Endothelial cell of umbilical vein (primary cell): ENCODE measurements around the gene CLOCK. TPM values are rescaled to one million over a fixed set of nuclear protein-coding genes. Genes with fewer than 3 reads are reported as not detected.

ENCODE experiments used
- BruUV-seq: library from RNA; stranded (reverse); fragments of 400-500 nt; replicated peaks from 2 replicates; lab custom pipeline; 2021; lab: Mats Ljungman, UMichigan
- CTCF ChIA-PET: fragments of 300-600, 350-600 bp; sonication (Branson Sonifier 250); formaldehyde crosslinking; loops from one replicate; lab custom pipeline; 2021; ENCODE audit warnings: antibody characterized with exemption, inconsistent platforms; lab: Charles Lee
- POLR2A ChIA-PET: fragments of 300-600, 350-600 bp; sonication (Branson Sonifier 250); formaldehyde crosslinking; loops from one replicate; lab custom pipeline; 2021; ENCODE audit warnings: antibody characterized with exemption, inconsistent platforms; lab: Charles Lee
- DNase-seq: peaks from one replicate; pipeline ENCODE4 v3.0.0-alpha.2; 2011; ENCODE audit warnings: low read depth, low spot score
- FAIRE-seq: peaks from 2 replicates; lab custom pipeline; 2011; peaks lifted over from hg19 to GRCh38; lab: Jason Lieb, UNC
- H2AFZ ChIP-seq: 2 replicates; pipeline ENCODE4 v1.6.0; 2012; ENCODE audit warnings: low read depth, low read length, control low read depth, inconsistent platforms
- H3K27ac ChIP-seq: 2 replicates; pipeline ENCODE4 v1.5.1; 2011; ENCODE audit warnings: low read depth, mild to moderate bottlenecking, control low read depth, low read length, moderate library complexity; ENCODE audit not compliant: insufficient read depth
- H3K27me3 ChIP-seq, 2 experiments: 2 replicates each; pipeline versions ENCODE4 v1.6.0 to v1.6.1; 2011; ENCODE audit warnings: low read length in 2 of 2, mixed read lengths in 1 of 2; ENCODE audit not compliant: control insufficient read depth in 2 of 2, insufficient read depth in 2 of 2
- H3K36me3 ChIP-seq, 2 experiments: 2 replicates in 1 of 2; 3 replicates in 1 of 2; pipeline ENCODE4 v1.5.1; 2011; ENCODE audit warnings: low read length in 2 of 2, mild to moderate bottlenecking in 1 of 2, moderate library complexity in 1 of 2; ENCODE audit not compliant: control insufficient read depth in 2 of 2, insufficient read depth in 2 of 2; ENCODE audit errors: extremely low read depth in 1 of 2
- H3K4me1 ChIP-seq: 3 replicates; pipeline ENCODE4 v1.5.1; 2011; ENCODE audit warnings: mild to moderate bottlenecking, low read length; ENCODE audit not compliant: control insufficient read depth, insufficient read depth; ENCODE audit errors: extremely low read depth
- H3K4me2 ChIP-seq: 2 replicates; pipeline ENCODE4 v1.6.1; 2011; ENCODE audit warnings: low read length, control low read depth, mixed read lengths; ENCODE audit not compliant: insufficient read depth
- H3K4me3 ChIP-seq, 3 experiments: fragments of 200-600 bp in 1 of 3; sonication (generic), shearing (Covaris generic) in 1 of 3; replicated peaks in 1 of 3; 2 replicates each; pipeline ENCODE4 v1.5.1; 2011 to 2016; ENCODE audit warnings: control low read depth in 3 of 3, low read length in 3 of 3, mild to moderate bottlenecking in 2 of 3, inconsistent platforms in 1 of 3, low read depth in 1 of 3, moderate library complexity in 1 of 3; ENCODE audit not compliant: insufficient read depth in 1 of 3
- H3K79me2 ChIP-seq: 2 replicates; pipeline ENCODE4 v1.6.0; 2012; ENCODE audit warnings: low read length, inconsistent platforms; ENCODE audit not compliant: control insufficient read depth, insufficient read depth
- H3K9ac ChIP-seq: replicated peaks from 2 replicates; pipeline ENCODE3; 2011; ENCODE audit warnings: low read length, control low read depth; ENCODE audit not compliant: insufficient read depth; ENCODE audit errors: extremely low read depth
- H3K9me1 ChIP-seq: replicated peaks from 3 replicates; pipeline ENCODE4 v1.6.0; 2011; ENCODE audit warnings: mild to moderate bottlenecking, low read length; ENCODE audit not compliant: control insufficient read depth, insufficient read depth; ENCODE audit errors: extremely low read depth
- H3K9me3 ChIP-seq: replicated peaks from 2 replicates; pipeline ENCODE4 v1.5.1; 2012; ENCODE audit warnings: low read length, inconsistent platforms; ENCODE audit not compliant: control insufficient read depth, insufficient read depth
- H4K20me1 ChIP-seq: replicated peaks from 2 replicates; pipeline ENCODE3; 2011; ENCODE audit warnings: mild to moderate bottlenecking, low read length; ENCODE audit not compliant: control insufficient read depth, insufficient read depth; ENCODE audit errors: extremely low read depth
- CTCF ChIP-seq, 2 donors: IDR thresholded peaks; 1 replicate in 1 of 2; 2 replicates in 1 of 2; pipeline ENCODE4 v1.5.1; 2011; ENCODE audit warnings: low read length in 2 of 2, mild to moderate bottlenecking in 2 of 2, moderate library complexity in 2 of 2, control low read depth in 1 of 2, inconsistent platforms in 1 of 2, low read depth in 1 of 2; ENCODE audit not compliant: insufficient read depth in 1 of 2; ENCODE audit errors: extremely low read depth in 1 of 2
- EZH2 ChIP-seq: IDR thresholded peaks from 2 replicates; pipeline ENCODE4 v1.6.1; 2012; ENCODE audit warnings: borderline replicate concordance, low read depth, mild to moderate bottlenecking, moderate library complexity, low read length, inconsistent platforms; ENCODE audit not compliant: severe bottlenecking
- FOS ChIP-seq: IDR thresholded peaks from 2 replicates; pipeline ENCODE4 v1.6.1; 2011; ENCODE audit warnings: mild to moderate bottlenecking, low read length, moderate library complexity, borderline replicate concordance; ENCODE audit not compliant: insufficient read depth
- GATA2 ChIP-seq: IDR thresholded peaks from 2 replicates; pipeline ENCODE4 v1.7.0; 2011; ENCODE audit warnings: low read depth, mild to moderate bottlenecking, moderate library complexity, mixed read lengths, low read length; ENCODE audit not compliant: insufficient read length, insufficient read depth
- JUN ChIP-seq: IDR thresholded peaks from 2 replicates; pipeline ENCODE4 v1.6.1; 2011; ENCODE audit warnings: borderline replicate concordance, low read depth; ENCODE audit not compliant: insufficient read length, insufficient read depth
- MAX ChIP-seq: IDR thresholded peaks from 2 replicates; pipeline ENCODE4 v1.6.1; 2011; ENCODE audit not compliant: insufficient read depth, insufficient read length
- MYC ChIP-seq: IDR thresholded peaks from one replicate; pipeline ENCODE4 v1.6.1; 2011; ENCODE audit warnings: mild to moderate bottlenecking, low read depth, low read length
- POLR2A ChIP-seq: IDR thresholded peaks from 2 replicates; pipeline ENCODE4 v1.6.1; 2012; ENCODE audit warnings: low read depth, mild to moderate bottlenecking, control low read depth, low read length
- POLR2AphosphoS5 ChIP-seq: IDR thresholded peaks from 2 replicates; pipeline ENCODE4 v1.6.1; 2012; ENCODE audit warnings: low read depth, mild to moderate bottlenecking, control low read depth, low read length, moderate library complexity; ENCODE audit not compliant: insufficient read depth
- dilution Hi-C: fragments of 300-500 bp; cut with MboI; formaldehyde crosslinking; loops from one replicate; pipeline ENCODE4 v1.15.0; 2019; ENCODE audit warnings: low sequenced_read_pairs; ENCODE audit not compliant: extremely low pct_ligation_motif_present
- intact Hi-C: fragments of 100-400 bp; cut with micrococcal nuclease; formaldehyde crosslinking; loops from one replicate; pipeline ENCODE4 v1.10.0; 2022
- polyA plus RNA-seq, 4 experiments: library from polyadenylated mRNA; depleted of rRNA in 3 of 4; stranded (reverse) in 3 of 4; unstranded in 1 of 4; fragments of >200 nt; gene quantifications; 2 replicates each; pipeline versions ENCODE4 v1.2.1 to v1.2.3, GENCODE V29; 2011 to 2012; ENCODE audit warnings: missing spikeins in 1 of 4
- total RNA-seq: library from RNA; stranded (reverse); gene quantifications from 2 replicates; pipeline ENCODE4 v1.2.3, GENCODE V29; 2021

Gene CLOCK
- total and polyA plus RNA-seq, 2 donors (not counting 3 experiments of a cell fraction or from before 2014, with no cell fraction given), result 7.5 to 23.8 TPM

- intact Hi-C loops (loop anchor here (5.0 kb wide), 4 partner anchors 373 to 893 kb away; partner anchors contain the start of gene KIT), dilution Hi-C loops (no loop called here)
- Histone ChIP-seq H3K79me2 (peaks cover 2% of the 10 kb centered on the region), H4K20me1 (no peaks in the 10 kb centered on the region), H3K36me3 (no peaks in the 10 kb centered on the region), H2AFZ (no peak overlapping the region), H3K4me3 (no peak overlapping the region), H3K9me3 (no peaks in the 10 kb centered on the region), H3K9ac (no peak overlapping the region), H3K4me1 (peaks cover 11% of the 10 kb centered on the region), H3K27me3 (peaks cover 0 to 2% of the 10 kb centered on the region in 2 experiments), H3K4me2 (no peak overlapping the region), H3K9me1 (no peaks in the 10 kb centered on the region), H3K27ac (no peak overlapping the region)
- no TSS peak for BruUV-seq
- no peak for DNase-seq
- CTCF ChIA-PET, result interaction anchor here (1.0 to 2.0 kb wide), 3 partner anchors 53 to 578 kb away, joined by 3 to 7 read pairs (median 3); no protein-coding TSS in a partner anchor
- POLR2A ChIA-PET, result no interaction called here
- FAIRE-seq, result no peak
- TF ChIP-seq POLR2A (no peak), CTCF (IDR thresholded peaks at IDR 0.05; ENCODE audit: extremely low read depth in 1 of 2, insufficient read depth in 1 of 2, low read depth in 1 of 2, low read length in 2 of 2) (no peak), MYC (no peak), POLR2AphosphoS5 (no peak), FOS (no peak), JUN (no peak), GATA2 (no peak), EZH2 (no peak), MAX (no peak)
Observed at GRCh38 chr4:55549888-55550287, 3.2 kb upstream of the CLOCK start.
